MG63 (cell line): ENCODE measurements around the gene SPATA21. TPM values are rescaled to one million over a fixed set of nuclear protein-coding genes. Genes with fewer than 3 reads are reported as not detected.
"Not testable (repeated sequence)": the region's sequence is repeated elsewhere in the genome, so short reads cannot be mapped to it uniquely, and the experiment has no call there.

Source experiments
- DNase-seq: peaks from one replicate; pipeline ENCODE4 v3.0.0-alpha.2; 2020
- H3K27me3 ChIP-seq: fragments of 250-450 bp; sonication (Bioruptor Pico); 2 replicates; pipeline ENCODE4 v1.5.1; 2020; ENCODE audit warnings: mild to moderate bottlenecking, moderate library complexity
- H3K36me3 ChIP-seq: fragments of 250-450 bp; sonication (Bioruptor Pico); 2 replicates; pipeline ENCODE4 v1.5.1; 2020; ENCODE audit warnings: mild to moderate bottlenecking, moderate library complexity
- H3K4me3 ChIP-seq: fragments of 250-450 bp; sonication (Bioruptor Pico); 2 replicates; pipeline ENCODE4 v1.5.1; 2020; ENCODE audit warnings: mild to moderate bottlenecking, moderate library complexity
- H3K9me3 ChIP-seq: fragments of 250-450 bp; sonication (Bioruptor Pico); 2 replicates; pipeline ENCODE4 v1.5.1; 2020; ENCODE audit warnings: mild to moderate bottlenecking, moderate library complexity
- total RNA-seq: library from RNA; depleted of rRNA; stranded (reverse); fragments of >200 nt; shearing (Covaris generic); gene quantifications from 2 replicates; pipeline ENCODE4 v1.2.3, GENCODE V29; 2014; ENCODE audit warnings: low replicate concordance; rRNA removed

SPATA21 gene
- total RNA-seq = not detected in 2 replicates

GRCh38 chr1:16436946-16437474, at the start of gene SPATA21:
SPATA21 (minus strand) TSS chr1:16437424; CDS start chr1:16431371, 6,053 bp downstream.
- Histone ChIP-seq H3K9me3 (no peaks in the 10 kb centered on the region), H3K4me3 (no peak within 1 kb of the TSS), H3K27me3 (no peaks in the 10 kb centered on the region), H3K36me3 (no peaks in the 10 kb centered on the region)
- DNase-seq = no peak

- not testable (repeated sequence) for DNase-seq, H3K27me3 ChIP-seq
These were observed 49.8 kb upstream of the SPATA21 start for GRCh38 chr1:16487011-16487410.

GRCh38 chr1:16486316-16486715, 49.1 kb upstream of the SPATA21 start:
- H3K27me3 ChIP-seq, DNase-seq: not testable (repeated sequence)

More at GRCh38 chr1:16487011-16487410, 49.8 kb upstream of the SPATA21 start:
- H3K36me3 ChIP-seq, H3K4me3 ChIP-seq, H3K9me3 ChIP-seq: not testable (repeated sequence)

GRCh38 chr1:16484931-16485330, 47.7 kb upstream of the SPATA21 start:
- H3K9me3 ChIP-seq = no peaks in the 10 kb centered on the region
- H3K4me3 ChIP-seq = no peak overlapping the region
- H3K36me3 ChIP-seq = no peaks in the 10 kb centered on the region; the same call in 1 of the 2 replicates
- H3K27me3 ChIP-seq = no peaks in the 10 kb centered on the region
- no peak for DNase-seq

More at GRCh38 chr1:16486316-16486715, 49.1 kb upstream of the SPATA21 start:
- not testable (repeated sequence) for H3K36me3 ChIP-seq, H3K9me3 ChIP-seq, H3K4me3 ChIP-seq

- Histone ChIP-seq H3K4me3 (no peak overlapping the region), H3K27me3 (no peaks in the 10 kb centered on the region), H3K9me3 (no peaks in the 10 kb centered on the region), H3K36me3 (no peaks in the 10 kb centered on the region; the same call in 1 of the 2 replicates)
- no peak for DNase-seq
These were observed 47.2 kb upstream of the SPATA21 start for GRCh38 chr1:16484501-16484835.

GRCh38 chr1:16483639-16484500, 46.6 kb upstream of the SPATA21 start:
- DNase-seq, H3K4me3 ChIP-seq, H3K27me3 ChIP-seq, H3K36me3 ChIP-seq, H3K9me3 ChIP-seq: not testable (repeated sequence)

- not testable (repeated sequence) for H3K9me3 ChIP-seq, H3K36me3 ChIP-seq, H3K4me3 ChIP-seq, H3K27me3 ChIP-seq, DNase-seq
These were observed 45.9 kb upstream of the SPATA21 start for GRCh38 chr1:16483146-16483545.

GRCh38 chr1:16478091-16478490, 40.9 kb upstream of the SPATA21 start:
- H3K4me3 ChIP-seq = no peak overlapping the region
- H3K9me3 ChIP-seq = no peaks in the 10 kb centered on the region
- no peaks in the 10 kb centered on the region; the same call in 1 of the 2 replicates for H3K36me3 ChIP-seq
- H3K27me3 ChIP-seq = no peaks in the 10 kb centered on the region
- no peak for DNase-seq

GRCh38 chr1:16475771-16476770, 38.8 kb upstream of the SPATA21 start:
- H3K9me3 ChIP-seq, DNase-seq, H3K27me3 ChIP-seq, H3K4me3 ChIP-seq, H3K36me3 ChIP-seq: not testable (repeated sequence)

- H3K9me3 ChIP-seq, H3K27me3 ChIP-seq, DNase-seq, H3K4me3 ChIP-seq, H3K36me3 ChIP-seq: not testable (repeated sequence)
These were observed 37.7 kb upstream of the SPATA21 start for GRCh38 chr1:16474891-16475290.

GRCh38 chr1:16474166-16474800, 37.1 kb upstream of the SPATA21 start:
- H3K9me3 ChIP-seq = no peaks in the 10 kb centered on the region
- no peak for DNase-seq
- H3K36me3 ChIP-seq = no peaks in the 10 kb centered on the region; the same call in 1 of the 2 replicates
- H3K27me3 ChIP-seq = no peaks in the 10 kb centered on the region
- H3K4me3 ChIP-seq = no peak overlapping the region

- H3K27me3 ChIP-seq = no peaks in the 10 kb centered on the region
- DNase-seq = no peak
- no peak overlapping the region for H3K4me3 ChIP-seq
- H3K36me3 ChIP-seq = peaks cover 2% of the 10 kb centered on the region; the same call in 1 of the 2 replicates
- no peaks in the 10 kb centered on the region for H3K9me3 ChIP-seq
These were observed 31.3 kb upstream of the SPATA21 start for GRCh38 chr1:16468558-16468957.

- Histone ChIP-seq H3K4me3 (no peak overlapping the region), H3K9me3 (no peaks in the 10 kb centered on the region), H3K36me3 (peaks cover 19% of the 10 kb centered on the region), H3K27me3 (no peaks in the 10 kb centered on the region)
- no peak for DNase-seq
These were observed 27.8 kb upstream of the SPATA21 start for GRCh38 chr1:16464917-16465625.

- Histone ChIP-seq H3K27me3 (no peaks in the 10 kb centered on the region), H3K9me3 (no peaks in the 10 kb centered on the region), H3K36me3 (peaks cover 36% of the 10 kb centered on the region), H3K4me3 (no peak overlapping the region)
- no peak for DNase-seq
These were observed 25.6 kb upstream of the SPATA21 start for GRCh38 chr1:16462773-16463330.

- no peaks in the 10 kb centered on the region for H3K27me3 ChIP-seq
- H3K9me3 ChIP-seq = no peaks in the 10 kb centered on the region
- peaks cover 43% of the 10 kb centered on the region for H3K36me3 ChIP-seq
- H3K4me3 ChIP-seq = no peak overlapping the region
- DNase-seq = no peak
These were observed 24.5 kb upstream of the SPATA21 start for GRCh38 chr1:16461681-16462080.
